Erythroblast (primary cell): ENCODE measurements around the gene LCE3B.

Experiments used
- GATA1 ChIP-seq: IDR thresholded peaks from 2 replicates; pipeline ENCODE4 v1.6.1; 2011; ENCODE audit warnings: low read depth, mild to moderate bottlenecking, control low read depth, low read length, moderate library complexity
- POLR2A ChIP-seq: IDR thresholded peaks from 2 replicates; pipeline ENCODE4 v1.6.1; 2011; ENCODE audit warnings: mild to moderate bottlenecking, low read length

GRCh38 chr1:152621993-152622392 is 8.4 kb downstream of the LCE3B start:
- TF ChIP-seq POLR2A (no peak), GATA1 (no peak)
